Ovary (tissue), 9 donors: ENCODE results near the gene ABCC1. TPM values are rescaled to one million over a fixed set of nuclear protein-coding genes. Genes with fewer than 3 reads are reported as not detected.

ENCODE experiments used
- DNase-seq, 5 donors: peaks; one replicate each; pipeline ENCODE4 v3.0.0-alpha.2; 2019 to 2020
- H3K27ac ChIP-seq, 2 donors: fragments of 200-600 bp; one replicate each; pipeline versions ENCODE4 v1.5.1 to v1.8.0; 2019 to 2022
- H3K27me3 ChIP-seq: fragments of 200-600 bp; one replicate; pipeline ENCODE4 v1.8.0; 2022
- H3K36me3 ChIP-seq: fragments of 200-600 bp; sonication (generic); one replicate; pipeline ENCODE4 v1.5.1; 2019
- H3K4me1 ChIP-seq: one replicate; pipeline ENCODE4 v1.8.1; 2013; ENCODE audit warnings: mild to moderate bottlenecking, moderate library complexity; ENCODE audit not compliant: insufficient read depth
- H3K4me3 ChIP-seq: fragments of 200-600 bp; sonication (generic); one replicate; pipeline ENCODE4 v1.5.1; 2017
- H3K9me3 ChIP-seq, 2 donors: fragments of 200-600 bp in 1 of 2; sonication (generic) in 1 of 2; one replicate each; pipeline versions ENCODE4 v1.5.1 to v1.8.1; 2013 to 2019; ENCODE audit warnings: mild to moderate bottlenecking in 1 of 2, moderate library complexity in 1 of 2
- EP300 ChIP-seq: sonication (generic); formaldehyde crosslinking; IDR thresholded peaks from one replicate; pipeline ENCODE4 v1.6.1; 2017; ENCODE audit warnings: antibody characterized with exemption
- POLR2A ChIP-seq: fragments of 450-650 bp; IDR thresholded peaks from one replicate; pipeline ENCODE4 v1.6.1; 2017; ENCODE audit warnings: antibody characterized with exemption, mild to moderate bottlenecking, moderate library complexity
- WGBS, 3 donors: extraction: QIAGEN DNeasy Blood & Tissue Kit in 1 of 3; methylation state at CpG; one replicate each; pipeline versions ENCODE4 v1.1.5 to v1.1.7; 2013 to 2017; 5-methylcytosine and 5-hydroxymethylcytosine counted together
- intact Hi-C, 4 donors: fragments of 100-400 bp; cut with DNase I; formaldehyde crosslinking; loops; one replicate each; pipeline versions ENCODE4 v1.11.0 to v1.15.1; 2022 to 2023
- polyA plus RNA-seq, 2 donors: library from polyadenylated mRNA; stranded (reverse); fragments of 200-250 nt in 1 of 2; fragments of 350-450 nt in 1 of 2; fragmentation: Illumina TruSeq in 1 of 2; extraction: RNeasy Lipid Tissue Mini Kit (QIAGEN cat#74804) in 1 of 2; gene quantifications; one replicate each; pipeline ENCODE4 v1.2.3, GENCODE V29; 2013 to 2014
- total RNA-seq, 7 donors: library from RNA; depleted of rRNA in 2 of 7; stranded (reverse); fragments of >200 nt in 2 of 7; fragmentation: NEBNext Ultra II Directional in 3 of 7; extraction: Animal tissue kit (Norgen Biotek cat#: 25700) in 3 of 7; gene quantifications; one replicate each; pipeline versions ENCODE4 v1.1.0 to v1.2.4, GENCODE V29; 2016 to 2023
- TF ChIP-seq, protein P1 (sequence below), 3 donors: fragments of 450-650 bp in 2 of 3; fragments of 200-600 bp in 1 of 3; IDR thresholded peaks; one replicate each; pipeline versions ENCODE4 v1.5.1 to v1.8.0; 2016 to 2022; ENCODE audit warnings: antibody characterized with exemption in 3 of 3, mild to moderate bottlenecking in 1 of 3
- donor health status: DM: no; HTN: no; CAD: no; lungs with moderate emphysema.
- donor health status: DM: no; HTN: no; CAD: no.
- donor health status: Bipolar disorder and iron deficiency.
- donor health status: DM: yes; HTN: yes; CAD: no.
- donor health status: DM: no; HTN: no; CAD: no.
- donor health status: DM: yes; HTN: yes; CAD: no.

The ABCC1 gene
- total and polyA plus RNA-seq, 9 donors, result 10.0 to 31.1 (median 20.9) TPM

DNA sequence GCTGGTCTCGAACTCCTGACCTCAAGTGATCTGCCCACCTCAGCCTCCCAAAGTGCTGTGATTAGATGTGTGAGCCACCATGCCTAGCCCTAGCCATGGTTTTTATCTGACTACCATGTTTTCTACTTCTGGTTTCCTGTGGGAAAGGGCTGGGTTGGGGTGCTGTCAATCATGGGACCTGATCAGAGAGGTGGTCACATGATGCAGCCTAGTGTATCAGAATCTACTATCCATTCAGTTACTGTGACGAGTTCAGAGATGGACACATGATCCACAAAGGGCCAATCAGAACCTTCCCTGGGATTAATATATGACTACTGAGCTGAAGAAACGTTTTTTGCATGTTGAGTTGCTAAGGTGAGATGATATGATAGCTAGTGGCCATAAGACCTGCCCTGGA lies 214.8 kb downstream of the ABCC1 start:
- no peak for DNase-seq
- WGBS, 3 donors, result 83 to 88% (median 88%) methylated on average over 3 of the region's 3 CpGs
- H3K9me3 ChIP-seq, result no peaks in the 10 kb centered on the region
- no peak overlapping the region for H3K27ac ChIP-seq
- H3K27me3 ChIP-seq, result no peaks in the 10 kb centered on the region
- H3K4me1 ChIP-seq, result no peaks in the 10 kb centered on the region
- TF ChIP-seq EP300, result no peak
- no peak for TF ChIP-seq POLR2A
- TF ChIP-seq, protein P1, sequence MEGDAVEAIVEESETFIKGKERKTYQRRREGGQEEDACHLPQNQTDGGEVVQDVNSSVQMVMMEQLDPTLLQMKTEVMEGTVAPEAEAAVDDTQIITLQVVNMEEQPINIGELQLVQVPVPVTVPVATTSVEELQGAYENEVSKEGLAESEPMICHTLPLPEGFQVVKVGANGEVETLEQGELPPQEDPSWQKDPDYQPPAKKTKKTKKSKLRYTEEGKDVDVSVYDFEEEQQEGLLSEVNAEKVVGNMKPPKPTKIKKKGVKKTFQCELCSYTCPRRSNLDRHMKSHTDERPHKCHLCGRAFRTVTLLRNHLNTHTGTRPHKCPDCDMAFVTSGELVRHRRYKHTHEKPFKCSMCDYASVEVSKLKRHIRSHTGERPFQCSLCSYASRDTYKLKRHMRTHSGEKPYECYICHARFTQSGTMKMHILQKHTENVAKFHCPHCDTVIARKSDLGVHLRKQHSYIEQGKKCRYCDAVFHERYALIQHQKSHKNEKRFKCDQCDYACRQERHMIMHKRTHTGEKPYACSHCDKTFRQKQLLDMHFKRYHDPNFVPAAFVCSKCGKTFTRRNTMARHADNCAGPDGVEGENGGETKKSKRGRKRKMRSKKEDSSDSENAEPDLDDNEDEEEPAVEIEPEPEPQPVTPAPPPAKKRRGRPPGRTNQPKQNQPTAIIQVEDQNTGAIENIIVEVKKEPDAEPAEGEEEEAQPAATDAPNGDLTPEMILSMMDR (IDR thresholded peaks at IDR 0.05), result no peak
- intact Hi-C loops, result no loop called here
- H3K4me3 ChIP-seq, result no peak overlapping the region
- no peaks in the 10 kb centered on the region for H3K36me3 ChIP-seq

DNA sequence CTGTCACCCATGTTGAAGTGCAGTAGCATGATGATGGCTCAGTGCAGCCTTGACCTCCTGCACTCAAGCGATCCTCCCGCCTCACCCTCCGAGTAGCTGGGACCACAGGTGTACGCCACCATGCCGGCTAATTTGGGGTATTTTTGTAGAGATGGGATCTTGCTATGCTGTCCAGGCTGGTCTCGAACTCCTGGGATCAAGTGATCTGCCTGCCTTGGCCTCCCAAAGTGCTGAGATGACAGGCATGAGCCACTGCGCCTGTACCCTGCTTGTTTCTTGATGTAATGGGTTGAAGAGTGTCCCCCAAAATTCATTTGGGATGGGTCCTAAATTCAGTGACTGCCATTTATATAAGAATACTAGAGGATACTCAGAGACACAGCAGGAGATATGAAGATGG lies 216.7 kb downstream of the ABCC1 start:
- intact Hi-C loops, result no loop called here
- TF ChIP-seq POLR2A (no peak), EP300 (no peak)
- TF ChIP-seq, protein P1 (IDR thresholded peaks at IDR 0.05), result no peak
- 81 to 92% (median 82%) methylated on average over 7 of the region's 7 CpGs for WGBS, 3 donors

DNA sequence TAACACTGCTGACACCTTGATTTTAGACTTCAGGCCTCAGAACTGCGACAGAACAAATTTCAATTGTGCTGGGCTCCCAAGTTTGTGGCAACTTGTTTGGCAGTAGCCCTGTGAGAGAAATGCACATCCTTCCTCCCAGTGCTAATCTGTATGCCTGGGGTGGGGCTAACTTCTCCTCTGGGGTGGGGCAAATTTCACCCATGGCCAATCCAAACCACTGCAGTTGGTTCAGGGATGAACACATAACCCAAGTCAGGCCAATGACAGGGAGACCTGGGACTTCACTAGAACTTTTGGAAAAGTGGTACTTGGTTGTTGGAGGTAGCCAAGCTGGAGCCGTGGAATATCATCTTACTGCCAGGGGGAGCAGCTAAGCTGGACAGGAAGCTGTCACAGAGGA lies 217.5 kb downstream of the ABCC1 start:
- 39 to 43% (median 39%) methylated on average over 2 of the region's 2 CpGs for WGBS, 3 donors
- Histone ChIP-seq H3K27me3 (no peaks in the 10 kb centered on the region), H3K36me3 (no peaks in the 10 kb centered on the region), H3K4me3 (no peak overlapping the region), H3K4me1 (no peaks in the 10 kb centered on the region), H3K27ac (no peak overlapping the region), H3K9me3 (no peaks in the 10 kb centered on the region)
- no peak for TF ChIP-seq POLR2A
- TF ChIP-seq EP300, result no peak
- TF ChIP-seq, protein P1 (IDR thresholded peaks at IDR 0.05), result no peak
- no peak for DNase-seq
- intact Hi-C loops, result no loop called here

More for the DNA sequence above, 216.7 kb downstream of the ABCC1 start:
- Histone ChIP-seq H3K9me3 (no peaks in the 10 kb centered on the region), H3K4me1 (no peaks in the 10 kb centered on the region), H3K27me3 (no peaks in the 10 kb centered on the region), H3K4me3 (no peak overlapping the region), H3K36me3 (no peaks in the 10 kb centered on the region), H3K27ac (no peak overlapping the region)
- DNase-seq, result no peak

DNA sequence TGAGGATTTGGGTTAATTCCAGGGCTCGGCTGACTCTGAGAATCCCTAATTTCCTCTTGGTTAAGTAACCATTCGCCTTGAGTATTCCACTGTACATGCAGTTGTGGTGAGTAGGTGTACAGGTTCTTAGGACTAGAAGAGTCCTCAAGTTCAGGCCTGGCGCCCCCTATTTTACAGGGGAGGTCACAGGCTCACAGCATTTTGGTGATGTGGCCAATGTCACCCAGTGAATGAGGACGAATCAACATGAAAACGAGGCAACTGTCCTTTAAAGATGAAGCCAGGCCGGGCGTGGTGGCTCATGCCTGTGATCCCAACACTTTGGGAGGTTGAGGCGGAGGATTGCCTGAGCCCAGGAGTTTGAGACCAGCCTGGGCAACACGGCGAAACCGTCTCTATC lies 218.5 kb downstream of the ABCC1 start:
- Histone ChIP-seq H3K4me1 (no peaks in the 10 kb centered on the region), H3K36me3 (no peaks in the 10 kb centered on the region), H3K27ac (no peak overlapping the region), H3K4me3 (no peak overlapping the region), H3K9me3 (no peaks in the 10 kb centered on the region), H3K27me3 (no peaks in the 10 kb centered on the region)
- 79 to 85% (median 84%) methylated on average over 11 of the region's 11 CpGs for whole genome bisulfite sequencing, 3 donors
- intact Hi-C loops, result no loop called here
- no peak for DNase-seq
- no peak for TF ChIP-seq EP300
- no peak for TF ChIP-seq POLR2A
- TF ChIP-seq, protein P1 (IDR thresholded peaks at IDR 0.05), result no peak
